Measurements from ENCODE around the gene ZDHHC21. TPM values are rescaled to one million over a fixed set of nuclear protein-coding genes. Genes with fewer than 3 reads are reported as not detected.

Gene ZDHHC21
- total RNA-seq, 1 donor from 2014 or later = 22.5 TPM

GRCh38 chr9:14652729-14653377 is 40.4 kb downstream of the ZDHHC21 start:
- no peak overlapping the region for H3K4me3 ChIP-seq
- peaks cover 13% of the 10 kb centered on the region for H3K9me3 ChIP-seq (ENCODE audit: low read depth)
- H3K4me1 Mint-ChIP-seq = no peaks in the 10 kb centered on the region
- H3K27me3 ChIP-seq = no peaks in the 10 kb centered on the region
- no peak for TF ChIP-seq EZH2 (IDR thresholded peaks at IDR 0.05)
- TF ChIP-seq, protein P1, sequence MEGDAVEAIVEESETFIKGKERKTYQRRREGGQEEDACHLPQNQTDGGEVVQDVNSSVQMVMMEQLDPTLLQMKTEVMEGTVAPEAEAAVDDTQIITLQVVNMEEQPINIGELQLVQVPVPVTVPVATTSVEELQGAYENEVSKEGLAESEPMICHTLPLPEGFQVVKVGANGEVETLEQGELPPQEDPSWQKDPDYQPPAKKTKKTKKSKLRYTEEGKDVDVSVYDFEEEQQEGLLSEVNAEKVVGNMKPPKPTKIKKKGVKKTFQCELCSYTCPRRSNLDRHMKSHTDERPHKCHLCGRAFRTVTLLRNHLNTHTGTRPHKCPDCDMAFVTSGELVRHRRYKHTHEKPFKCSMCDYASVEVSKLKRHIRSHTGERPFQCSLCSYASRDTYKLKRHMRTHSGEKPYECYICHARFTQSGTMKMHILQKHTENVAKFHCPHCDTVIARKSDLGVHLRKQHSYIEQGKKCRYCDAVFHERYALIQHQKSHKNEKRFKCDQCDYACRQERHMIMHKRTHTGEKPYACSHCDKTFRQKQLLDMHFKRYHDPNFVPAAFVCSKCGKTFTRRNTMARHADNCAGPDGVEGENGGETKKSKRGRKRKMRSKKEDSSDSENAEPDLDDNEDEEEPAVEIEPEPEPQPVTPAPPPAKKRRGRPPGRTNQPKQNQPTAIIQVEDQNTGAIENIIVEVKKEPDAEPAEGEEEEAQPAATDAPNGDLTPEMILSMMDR (IDR thresholded peaks at IDR 0.05) = peak; percentile 77
- peaks cover 37% of the 10 kb centered on the region for H3K36me3 Mint-ChIP-seq
- H3F3A ChIP-seq (ENCODE audit: low read depth) = peaks cover 3% of the 10 kb centered on the region
- H4K20me1 ChIP-seq (ENCODE audit: low read depth) = no peaks in the 10 kb centered on the region
- peaks cover 24% of the 10 kb centered on the region for H3K36me3 ChIP-seq
- no peak overlapping the region for H3K4me2 ChIP-seq
- no peaks in the 10 kb centered on the region for H3K4me1 ChIP-seq
- DNase-seq (ENCODE audit: low spot score) = peak; percentile 43
- no peaks in the 10 kb centered on the region for H3K79me2 ChIP-seq (ENCODE audit: low read depth)
- H3K27ac ChIP-seq = no peak overlapping the region
- peaks cover 25% of the 10 kb centered on the region for H3K9me3 Mint-ChIP-seq
- H3K27ac Mint-ChIP-seq = no peak overlapping the region
- no peak overlapping the region for H3K4me3 Mint-ChIP-seq
- no peak overlapping the region for H3K9ac ChIP-seq
- no peaks in the 10 kb centered on the region for H3K27me3 Mint-ChIP-seq (ENCODE audit: insufficient read depth, low read depth)
- H2AFZ ChIP-seq (replicated peaks) = no peak overlapping the region

DNA sequence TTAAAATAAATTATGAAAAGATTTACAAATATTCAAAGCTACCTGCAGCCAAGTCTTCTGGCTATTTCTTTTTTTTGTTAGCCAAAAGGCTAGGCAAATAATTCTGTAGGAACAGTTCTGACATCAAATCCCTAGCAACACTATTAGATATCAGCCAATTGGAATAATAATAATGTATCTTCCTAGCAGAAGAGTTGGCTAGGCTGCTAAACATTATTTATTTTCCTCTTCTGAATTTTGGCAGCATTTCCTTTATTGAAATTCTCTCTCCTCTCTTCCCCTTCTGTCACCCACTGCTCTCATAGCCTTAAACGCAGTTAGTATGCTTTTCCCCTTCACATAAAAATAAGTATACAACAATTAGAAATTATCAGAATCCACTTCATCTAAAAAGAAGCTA is 42.6 kb downstream of the ZDHHC21 start:
- Histone ChIP-seq H3K36me3 (peaks cover 10% of the 10 kb centered on the region), H3K27ac (no peak overlapping the region), H4K20me1 (ENCODE audit: low read depth) (no peaks in the 10 kb centered on the region), H3K79me2 (ENCODE audit: low read depth) (no peaks in the 10 kb centered on the region), H3K4me2 (no peak overlapping the region), H2AFZ (replicated peaks) (no peak overlapping the region), H3K4me1 (no peaks in the 10 kb centered on the region), H3K27me3 (no peaks in the 10 kb centered on the region), H3K9me3 (ENCODE audit: low read depth) (peaks cover 13% of the 10 kb centered on the region), H3K4me3 (no peak overlapping the region), H3F3A (ENCODE audit: low read depth) (peaks cover 3% of the 10 kb centered on the region), H3K9ac (no peak overlapping the region)
- no peak overlapping the region for H3K27ac Mint-ChIP-seq
- no peaks in the 10 kb centered on the region for H3K27me3 Mint-ChIP-seq (ENCODE audit: insufficient read depth, low read depth)
- H3K4me1 Mint-ChIP-seq = no peaks in the 10 kb centered on the region
- H3K4me3 Mint-ChIP-seq = no peak overlapping the region
- H3K9me3 Mint-ChIP-seq = peaks cover 21% of the 10 kb centered on the region
- no peak for DNase-seq (ENCODE audit: low spot score)
- peaks cover 22% of the 10 kb centered on the region for H3K36me3 Mint-ChIP-seq
- no peak for TF ChIP-seq EZH2 (IDR thresholded peaks at IDR 0.05)
- TF ChIP-seq EZH2phosphoT487 (IDR thresholded peaks at IDR 0.05) = no peak
- TF ChIP-seq, protein P1 (IDR thresholded peaks at IDR 0.05) = no peak

- H3K79me2 ChIP-seq (ENCODE audit: low read depth) = no peaks in the 10 kb centered on the region
- Mint-ChIP-seq H3K36me3 (peaks cover under 1% of the 10 kb centered on the region), H3K27ac (no peak overlapping the region), H3K9me3 (no peaks in the 10 kb centered on the region), H3K4me3 (no peak overlapping the region), H3K4me1 (no peaks in the 10 kb centered on the region), H3K27me3 (ENCODE audit: insufficient read depth, low read depth) (no peaks in the 10 kb centered on the region)
- H3K36me3 ChIP-seq = no peaks in the 10 kb centered on the region
- H2AFZ ChIP-seq (replicated peaks) = no peak overlapping the region
- TF ChIP-seq EZH2 (IDR thresholded peaks at IDR 0.05) (no peak), EZH2phosphoT487 (IDR thresholded peaks at IDR 0.05) (no peak)
- TF ChIP-seq, protein P1 (IDR thresholded peaks at IDR 0.05) = no peak
- H3F3A ChIP-seq (ENCODE audit: low read depth) = no peaks in the 10 kb centered on the region
- no peaks in the 10 kb centered on the region for H3K4me1 ChIP-seq
- no peak overlapping the region for H3K27ac ChIP-seq
- no peaks in the 10 kb centered on the region for H4K20me1 ChIP-seq (ENCODE audit: low read depth)
- no peaks in the 10 kb centered on the region for H3K9me3 ChIP-seq (ENCODE audit: low read depth)
- H3K27me3 ChIP-seq = no peaks in the 10 kb centered on the region
- no peak overlapping the region for H3K4me3 ChIP-seq
- DNase-seq (ENCODE audit: low spot score) = no peak
- H3K9ac ChIP-seq = no peak overlapping the region
- no peak overlapping the region for H3K4me2 ChIP-seq
These were observed 47.6 kb downstream of the ZDHHC21 start for GRCh38 chr9:14645648-14646047.
